Transverse colon (tissue), 4 donors: Measurements from ENCODE around the gene DCHS2.
A peak's percentile ranks its signal among the peaks of the same experiment; 100 is the strongest.

Experiments
- CTCF ChIP-seq, 5 experiments: fragments of 200-600 bp in 3 of 5; fragments of 450-650 bp in 2 of 5; sonication (generic) in 3 of 5; IDR thresholded peaks; 1 replicate in 2 of 5; 2 replicates in 3 of 5; pipeline ENCODE4 v1.5.1; 2016 to 2017; ENCODE audit warnings: antibody characterized with exemption in 5 of 5, inconsistent platforms in 3 of 5, mild to moderate bottlenecking in 2 of 5, moderate library complexity in 1 of 5
- EP300 ChIP-seq: sonication (generic); formaldehyde crosslinking; IDR thresholded peaks from one replicate; pipeline ENCODE4 v1.6.1; 2017; ENCODE audit warnings: antibody characterized with exemption, low read depth
- POLR2A ChIP-seq: fragments of 450-650 bp; IDR thresholded peaks from one replicate; pipeline ENCODE4 v1.6.1; 2016; ENCODE audit warnings: antibody characterized with exemption, mild to moderate bottlenecking, moderate library complexity
- POLR2AphosphoS5 ChIP-seq, 3 donors: sonication (generic); formaldehyde crosslinking; IDR thresholded peaks; one replicate each; pipeline ENCODE4 v1.6.1; 2016; ENCODE audit warnings: antibody characterized with exemption in 3 of 3

- TF ChIP-seq CTCF (IDR thresholded peaks at IDR 0.05) = peak in 3 of 5 experiments; percentile 12 to 19 (median 16)
- no peak for TF ChIP-seq POLR2A
- TF ChIP-seq EP300 = no peak
- no peak for TF ChIP-seq POLR2AphosphoS5 (IDR thresholded peaks at IDR 0.05)
These were observed 162.2 kb downstream of the DCHS2 start for GRCh38 chr4:154329268-154329868.
